ENCODE data around the gene SNX19.

SNX19 gene

DNA sequence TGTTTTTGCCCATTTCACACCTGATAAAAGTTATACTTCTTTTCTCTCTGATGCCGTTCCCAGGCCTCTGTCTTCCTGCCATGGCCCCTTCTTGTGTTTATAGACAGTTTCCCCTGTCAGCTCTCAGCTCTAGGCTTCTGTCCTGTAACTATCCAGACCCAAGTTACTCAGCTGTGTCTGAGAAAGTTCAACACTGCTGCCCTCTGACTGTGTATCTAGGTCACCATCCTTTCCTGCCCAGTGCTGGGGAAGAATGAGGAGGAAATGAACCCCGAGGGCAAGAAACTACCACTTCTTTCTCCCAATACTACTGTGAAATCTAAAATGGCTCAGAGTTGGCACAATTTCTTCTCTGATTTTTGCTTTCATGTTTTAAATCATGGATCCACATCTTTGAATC lies 29.6 kb downstream of the SNX19 start:
- TF ChIP-seq, protein P1, sequence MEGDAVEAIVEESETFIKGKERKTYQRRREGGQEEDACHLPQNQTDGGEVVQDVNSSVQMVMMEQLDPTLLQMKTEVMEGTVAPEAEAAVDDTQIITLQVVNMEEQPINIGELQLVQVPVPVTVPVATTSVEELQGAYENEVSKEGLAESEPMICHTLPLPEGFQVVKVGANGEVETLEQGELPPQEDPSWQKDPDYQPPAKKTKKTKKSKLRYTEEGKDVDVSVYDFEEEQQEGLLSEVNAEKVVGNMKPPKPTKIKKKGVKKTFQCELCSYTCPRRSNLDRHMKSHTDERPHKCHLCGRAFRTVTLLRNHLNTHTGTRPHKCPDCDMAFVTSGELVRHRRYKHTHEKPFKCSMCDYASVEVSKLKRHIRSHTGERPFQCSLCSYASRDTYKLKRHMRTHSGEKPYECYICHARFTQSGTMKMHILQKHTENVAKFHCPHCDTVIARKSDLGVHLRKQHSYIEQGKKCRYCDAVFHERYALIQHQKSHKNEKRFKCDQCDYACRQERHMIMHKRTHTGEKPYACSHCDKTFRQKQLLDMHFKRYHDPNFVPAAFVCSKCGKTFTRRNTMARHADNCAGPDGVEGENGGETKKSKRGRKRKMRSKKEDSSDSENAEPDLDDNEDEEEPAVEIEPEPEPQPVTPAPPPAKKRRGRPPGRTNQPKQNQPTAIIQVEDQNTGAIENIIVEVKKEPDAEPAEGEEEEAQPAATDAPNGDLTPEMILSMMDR (IDR thresholded peaks at IDR 0.05; ENCODE audit: control insufficient read depth, insufficient read depth, low read depth, low read length, missing control alignments): no peak
- no peak overlapping the region for H3K4me3 ChIP-seq (ENCODE audit: control insufficient read depth, low read depth, low read length)
- no peak for DNase-seq (ENCODE audit: low read depth)

DNA sequence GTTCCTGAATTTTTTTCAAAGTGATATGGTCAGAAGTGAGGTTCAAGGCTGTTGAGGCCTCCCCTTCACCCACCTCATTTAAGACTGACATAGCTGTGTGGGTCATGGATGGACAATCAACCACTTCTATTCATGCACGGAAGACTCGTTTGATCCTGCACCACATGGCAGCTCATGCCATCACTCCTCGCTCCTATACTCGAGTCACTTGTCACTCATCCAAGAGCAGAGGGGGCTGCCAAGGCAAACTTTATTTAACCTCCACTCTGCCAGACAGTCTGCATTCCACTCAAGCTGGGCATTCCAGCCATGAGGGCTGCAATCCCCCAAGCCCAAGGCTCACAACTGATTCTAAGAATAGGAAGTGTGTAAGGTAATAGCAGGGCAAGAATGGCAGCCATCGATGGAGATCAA lies 34.1 kb downstream of the SNX19 start:
- TF ChIP-seq, protein P1 (IDR thresholded peaks at IDR 0.05; ENCODE audit: control insufficient read depth, insufficient read depth, low read depth, low read length, missing control alignments): no peak
- DNase-seq (ENCODE audit: low read depth): no peak
- H3K4me3 ChIP-seq (ENCODE audit: control insufficient read depth, low read depth, low read length): no peak overlapping the region

DNA sequence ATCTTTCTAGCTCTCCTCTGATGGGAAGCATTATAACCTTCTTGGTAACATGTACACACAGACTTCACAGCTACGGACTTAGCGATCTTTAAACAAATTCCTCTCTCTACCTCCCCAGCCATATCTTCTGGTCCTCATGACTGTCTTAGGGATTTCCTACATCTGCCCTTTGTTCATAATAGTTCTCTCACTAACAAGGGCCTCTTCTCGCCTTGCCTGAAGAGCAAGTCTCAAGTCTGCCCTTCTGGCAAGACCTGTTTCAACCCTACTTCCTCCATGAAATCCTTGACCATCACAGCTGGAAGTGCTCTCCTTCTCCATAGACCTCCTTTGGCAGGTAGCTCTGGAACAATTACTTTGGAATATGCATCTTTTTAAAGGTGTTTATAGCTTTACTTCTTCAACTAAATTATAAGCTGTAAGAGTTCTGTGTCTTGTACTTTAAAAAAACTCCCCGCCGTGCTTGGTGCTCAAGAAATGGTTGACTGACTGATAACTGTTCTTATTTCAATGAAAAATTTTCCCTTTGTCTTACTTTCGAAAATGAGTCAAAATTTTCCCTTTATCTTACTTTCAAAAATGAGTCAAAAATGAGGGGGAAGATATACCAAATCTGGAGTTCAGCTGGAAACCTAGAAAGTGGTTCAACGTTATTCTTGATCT lies 34.7 kb downstream of the SNX19 start:
- no peak overlapping the region for H3K4me3 ChIP-seq (ENCODE audit: control insufficient read depth, low read depth, low read length)
- DNase-seq (ENCODE audit: low read depth): no peak
- TF ChIP-seq, protein P1 (IDR thresholded peaks at IDR 0.05; ENCODE audit: control insufficient read depth, insufficient read depth, low read depth, low read length, missing control alignments): no peak

DNA sequence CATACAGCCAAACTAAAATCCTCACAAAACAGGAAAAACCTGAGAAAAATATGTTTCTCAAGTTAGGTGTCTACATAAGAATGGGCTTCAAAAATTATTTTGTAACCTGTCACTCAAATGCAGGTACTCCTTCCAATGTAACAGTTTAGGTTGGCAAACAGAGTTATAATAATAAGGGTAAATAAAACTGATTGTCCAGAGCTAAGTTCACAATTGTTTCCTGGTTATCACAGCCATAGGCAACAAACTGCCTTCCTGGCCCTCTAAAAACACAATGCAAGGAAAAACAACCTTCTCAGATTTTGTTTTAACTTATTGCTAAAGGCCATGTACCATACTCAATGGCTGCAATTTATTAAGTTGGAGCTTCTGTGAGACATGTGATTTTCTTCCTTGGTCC lies 36.4 kb downstream of the SNX19 start:
- TF ChIP-seq, protein P1 (IDR thresholded peaks at IDR 0.05; ENCODE audit: control insufficient read depth, insufficient read depth, low read depth, low read length, missing control alignments): no peak
- H3K4me3 ChIP-seq (ENCODE audit: control insufficient read depth, low read depth, low read length): no peak overlapping the region
- DNase-seq (ENCODE audit: low read depth): no peak

DNA sequence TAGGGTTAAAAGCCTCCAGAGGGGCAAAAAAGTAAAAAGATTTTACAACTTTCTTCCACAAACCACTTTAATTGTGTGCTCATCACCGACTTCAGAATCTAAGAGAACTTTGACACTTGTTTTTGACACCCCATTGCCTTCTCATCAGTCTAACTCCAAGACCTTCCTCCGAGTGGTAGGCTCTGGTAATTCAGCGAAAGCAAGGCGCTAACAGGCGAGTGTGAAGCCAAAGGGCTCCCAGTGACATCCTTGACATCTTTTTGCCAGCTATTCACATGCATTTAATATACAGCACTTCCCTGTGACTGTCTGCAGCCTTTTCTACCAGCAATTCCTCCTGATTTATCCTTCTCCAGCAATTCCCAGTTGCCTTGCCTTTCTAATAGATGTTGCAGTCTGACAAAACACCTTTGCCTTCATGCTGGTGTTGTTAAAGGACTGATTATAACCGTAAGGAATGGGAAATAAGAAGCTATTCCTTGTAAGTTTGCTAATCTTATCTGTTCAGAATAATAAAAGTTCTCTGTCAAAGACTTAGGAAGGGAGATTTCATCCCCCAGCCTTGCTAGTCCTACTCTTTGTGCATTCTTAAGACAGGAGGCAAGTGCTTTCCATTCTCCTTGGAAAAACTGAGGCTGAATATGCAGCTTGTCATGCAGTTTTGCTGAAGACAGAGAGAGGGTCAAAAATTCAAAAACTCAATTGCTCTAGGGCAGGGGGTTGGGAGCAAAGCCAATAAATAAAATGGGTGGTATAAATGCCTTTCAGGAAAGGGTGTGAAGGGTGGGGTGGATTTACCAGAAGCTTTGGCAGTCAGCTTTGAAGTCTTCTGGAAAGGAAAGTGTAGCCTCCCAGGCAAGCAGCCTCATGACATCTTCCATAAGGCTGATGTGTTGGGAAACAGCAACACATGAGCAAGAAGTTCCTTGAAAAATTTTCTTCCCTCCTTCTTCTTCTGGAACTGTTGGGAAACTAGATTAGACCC lies 39.1 kb downstream of the SNX19 start:
- TF ChIP-seq, protein P1 (IDR thresholded peaks at IDR 0.05; ENCODE audit: control insufficient read depth, insufficient read depth, low read depth, low read length, missing control alignments): no peak
- no peak overlapping the region for H3K4me3 ChIP-seq (ENCODE audit: control insufficient read depth, low read depth, low read length)
- no peak for DNase-seq (ENCODE audit: low read depth)

DNA sequence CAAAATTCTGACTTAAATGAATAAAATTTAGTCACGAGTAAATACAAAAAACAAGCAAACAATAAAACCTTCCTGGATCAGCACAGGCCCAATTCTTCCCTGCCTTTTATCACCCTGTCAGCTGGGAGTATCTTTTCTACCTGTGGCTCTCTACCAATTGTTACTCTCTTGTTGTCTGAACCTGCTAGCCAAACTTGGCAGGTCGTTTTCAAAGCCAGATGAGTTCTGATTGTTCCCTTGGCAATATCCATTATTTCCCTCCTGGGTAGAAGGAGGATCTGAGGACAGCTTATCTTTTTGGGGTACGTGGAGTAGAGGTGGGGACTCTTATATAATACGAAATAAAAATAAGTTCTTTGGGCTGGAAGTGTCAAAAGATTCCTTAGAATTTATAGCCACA lies 40.2 kb downstream of the SNX19 start:
- TF ChIP-seq, protein P1 (IDR thresholded peaks at IDR 0.05; ENCODE audit: control insufficient read depth, insufficient read depth, low read depth, low read length, missing control alignments): no peak
- DNase-seq (ENCODE audit: low read depth): no peak
- no peak overlapping the region for H3K4me3 ChIP-seq (ENCODE audit: control insufficient read depth, low read depth, low read length)
